OCI-LY7 (cell line): ENCODE data around the gene CNPPD1. TPM values are rescaled to one million over a fixed set of nuclear protein-coding genes. Genes with fewer than 3 reads are reported as not detected.

Source experiments
- BruUV-seq: library from RNA; stranded (reverse); fragments of 400-500 nt; replicated peaks from 2 replicates; lab custom pipeline; 2021; lab: Mats Ljungman, UMichigan
- CTCF ChIA-PET: fragments of 300-600 bp; sonication (Branson Sonifier 250); formaldehyde crosslinking; loops from one replicate; lab custom pipeline; 2022; ENCODE audit warnings: antibody characterized with exemption; ENCODE audit not compliant: unreplicated experiment; lab: Charles Lee
- POLR2A ChIA-PET: fragments of 300-600 bp; sonication (Branson Sonifier 250); formaldehyde crosslinking; loops from one replicate; lab custom pipeline; 2022; ENCODE audit warnings: antibody characterized with exemption; lab: Charles Lee
- DNase-seq: peaks from one replicate; pipeline ENCODE4 v3.0.0-alpha.2; 2015; ENCODE audit warnings: low spot score
- H2AFZ ChIP-seq: fragments of 200-600 bp; sonication (generic), shearing (Covaris generic); 2 replicates; pipeline ENCODE4 v1.6.1; 2014; ENCODE audit warnings: mild to moderate bottlenecking, antibody characterized with exemption, low read length, moderate library complexity
- H3K27ac ChIP-seq: fragments of 200-600 bp; sonication (generic); 2 replicates; pipeline ENCODE4 v1.5.1; 2014; ENCODE audit warnings: mixed run types, low read depth, mild to moderate bottlenecking, moderate library complexity, low read length, inconsistent platforms; ENCODE audit not compliant: poor library complexity, severe bottlenecking
- H3K36me3 ChIP-seq: fragments of 200-600 bp; sonication (generic); 2 replicates; pipeline ENCODE4 v1.6.1; 2014; ENCODE audit warnings: mild to moderate bottlenecking, antibody characterized with exemption, low read length, moderate library complexity, mixed read lengths; ENCODE audit not compliant: insufficient read depth
- H3K4me1 ChIP-seq: fragments of 200-600 bp; sonication (generic); 2 replicates; pipeline ENCODE4 v1.5.1; 2014; ENCODE audit warnings: mild to moderate bottlenecking, low read length; ENCODE audit not compliant: insufficient read depth, poor library complexity, severe bottlenecking
- H3K4me2 ChIP-seq: fragments of 200-600 bp; sonication (generic); 2 replicates; pipeline ENCODE4 v1.6.1; 2014; ENCODE audit warnings: mild to moderate bottlenecking, low read length
- H3K4me3 ChIP-seq: fragments of 200-600 bp; sonication (generic); 2 replicates; pipeline ENCODE4 v1.5.1; 2014; ENCODE audit warnings: mild to moderate bottlenecking, low read depth, low read length; ENCODE audit not compliant: poor library complexity, severe bottlenecking
- H3K79me2 ChIP-seq: fragments of 200-600 bp; sonication (generic); 2 replicates; pipeline ENCODE4 v1.6.1; 2016; ENCODE audit warnings: low read depth, mild to moderate bottlenecking, low read length, moderate library complexity, mixed read lengths; ENCODE audit not compliant: insufficient read depth
- H3K9me2 ChIP-seq: fragments of 200-600 bp; sonication (generic); 2 replicates; pipeline ENCODE4 v1.6.1; 2016; ENCODE audit warnings: mild to moderate bottlenecking, low read length, mixed read lengths; ENCODE audit not compliant: insufficient read depth
- H3K9me3 ChIP-seq: fragments of 200-600 bp; sonication (generic); 2 replicates; pipeline ENCODE4 v1.6.1; 2014; ENCODE audit warnings: mild to moderate bottlenecking, mixed run types, low read length, mixed read lengths
- H4K20me1 ChIP-seq: fragments of 200-600 bp; sonication (generic); 2 replicates; pipeline ENCODE4 v1.6.1; 2014; ENCODE audit warnings: mild to moderate bottlenecking, antibody characterized with exemption, low read length, moderate library complexity, mixed read lengths; ENCODE audit not compliant: insufficient read depth
- CTCF ChIP-seq: fragments of 200-600 bp; sonication (generic); conservative IDR thresholded peaks from 2 replicates; pipeline ENCODE4 v1.5.1; 2014; ENCODE audit warnings: mild to moderate bottlenecking, antibody characterized with exemption, low read length, moderate library complexity, mixed read lengths
- EZH2phosphoT487 ChIP-seq: fragments of 200-600 bp; sonication (generic); IDR thresholded peaks from 2 replicates; pipeline ENCODE4 v1.6.1; 2018; ENCODE audit warnings: low read depth, borderline replicate concordance, mild to moderate bottlenecking, mixed run types, antibody characterized with exemption, low read length, moderate library complexity, mixed read lengths
- intact Hi-C: fragments of 100-400 bp; cut with micrococcal nuclease; formaldehyde crosslinking; loops from one replicate; pipeline ENCODE4 v1.10.0; 2022; ENCODE audit not compliant: unreplicated experiment
- total RNA-seq, 2 experiments: library from RNA; depleted of rRNA in 1 of 2; stranded (reverse); fragments of >200 nt in 1 of 2; shearing (Covaris generic) in 1 of 2; gene quantifications; 2 replicates each; pipeline ENCODE4 v1.2.3, GENCODE V29; 2014 to 2022

Gene CNPPD1
- total RNA-seq, 2 experiments from 2014 or later: 39.2 to 68.2 TPM

- Histone ChIP-seq H3K9me3 (no peaks in the 10 kb centered on the region), H3K79me2 (no peaks in the 10 kb centered on the region), H2AFZ (no peak overlapping the region), H3K9me2 (no peaks in the 10 kb centered on the region), H3K27ac (no peak overlapping the region), H3K4me2 (no peak overlapping the region), H4K20me1 (no peaks in the 10 kb centered on the region), H3K4me3 (no peak overlapping the region), H3K4me1 (peaks cover 10% of the 10 kb centered on the region), H3K36me3 (peaks cover 54% of the 10 kb centered on the region)
- ChIA-PET CTCF (no interaction called here), POLR2A (interaction anchor here (0.6 kb wide), 2 partner anchors 15 to 1678 kb away, joined by 3 read pairs; no protein-coding TSS in a partner anchor)
- TF ChIP-seq CTCF: no peak
- TF ChIP-seq EZH2phosphoT487: no peak
- no TSS peak for BruUV-seq
- DNase-seq: no peak
- intact Hi-C loops: no loop called here
Observed at GRCh38 chr2:219220652-219221402, 44.1 kb upstream of the CNPPD1 start.

GRCh38 chr2:219219784-219220532, 43.2 kb upstream of the CNPPD1 start:
- no peaks in the 10 kb centered on the region for H3K79me2 ChIP-seq
- CTCF ChIA-PET: no interaction called here
- peaks cover 10% of the 10 kb centered on the region for H3K4me1 ChIP-seq
- H3K27ac ChIP-seq: no peak overlapping the region
- H3K9me2 ChIP-seq: no peaks in the 10 kb centered on the region
- intact Hi-C loops: no loop called here
- DNase-seq: no peak
- no peaks in the 10 kb centered on the region for H4K20me1 ChIP-seq
- peaks cover 48% of the 10 kb centered on the region for H3K36me3 ChIP-seq
- POLR2A ChIA-PET: no interaction called here
- no peaks in the 10 kb centered on the region for H3K9me3 ChIP-seq
- TF ChIP-seq CTCF (no peak), EZH2phosphoT487 (no peak)
- BruUV-seq: no TSS peak
- no peak overlapping the region for H3K4me3 ChIP-seq
- H3K4me2 ChIP-seq: no peak overlapping the region
- no peak overlapping the region for H2AFZ ChIP-seq
